K562 (cell line): ENCODE results near the gene DLGAP5. TPM values are rescaled to one million over a fixed set of nuclear protein-coding genes. Genes with fewer than 3 reads are reported as not detected.

Experiments
- ATAC-seq: fragments of 200-7000 bp; cut with Tn5 transposase; 3 replicates; pipeline ENCODE4 v1.9.1; 2020; ENCODE audit warnings: moderate library complexity
- Bru-seq: library from RNA; stranded (reverse); fragments of 400-500 nt; gene quantifications from one replicate; lab custom pipeline; 2021; lab: Mats Ljungman, UMichigan
- BruChase-seq, 2 experiments: library from RNA; stranded (reverse); fragments of 400-500 nt; gene quantifications; one replicate each; lab custom pipeline; 2021; lab: Mats Ljungman, UMichigan
- BruUV-seq: library from RNA; stranded (reverse); fragments of 400-500 nt; replicated peaks from 2 replicates; lab custom pipeline; 2021; lab: Mats Ljungman, UMichigan
- CTCF ChIA-PET: fragments of 300-600 bp; formaldehyde crosslinking; extraction: SDS; loops from one replicate; lab custom pipeline; 2021; ENCODE audit warnings: low intra/inter-chr PET ratio; lab: Yijun Ruan, JAX
- POLR2A ChIA-PET: fragments of 300-600, 350-650 bp; sonication (Branson Sonifier 250); formaldehyde crosslinking; extraction: SDS; loops from one replicate; lab custom pipeline; 2021; ENCODE audit warnings: antibody characterized with exemption, inconsistent platforms; lab: Yijun Ruan, JAX
- DNase-seq, 4 experiments: peaks; one replicate each; pipeline versions ENCODE4 v3.0.0 to v3.0.0-alpha.2; 2011 to 2018; ENCODE audit warnings: low spot score in 3 of 4, mixed read lengths in 3 of 4; ENCODE audit errors: extremely low read depth in 1 of 4
- FAIRE-seq: peaks from 2 replicates; lab custom pipeline; 2011; peaks lifted over from hg19 to GRCh38; lab: Jason Lieb, UNC
- H2AFZ ChIP-seq: 2 replicates; pipeline ENCODE4 v1.6.0; 2011; ENCODE audit warnings: low read depth, low read length, control low read depth, inconsistent platforms
- H3K27ac ChIP-seq: fragments of 200-600 bp; 3 replicates; pipeline ENCODE4 v1.8.0; 2011; ENCODE audit warnings: low read depth, mild to moderate bottlenecking, control low read depth, inconsistent platforms, low read length, moderate library complexity, mixed read lengths; ENCODE audit errors: extremely low read depth
- H3K27me3 ChIP-seq, 2 experiments: fragments of 300-600 bp in 1 of 2; 2 replicates in 1 of 2; 3 replicates in 1 of 2; pipeline versions ENCODE4 v1.6.0 to v1.8.0; 2011; ENCODE audit warnings: inconsistent platforms in 2 of 2, low read length in 2 of 2, mild to moderate bottlenecking in 1 of 2, mixed read lengths in 1 of 2, moderate library complexity in 1 of 2; ENCODE audit not compliant: control insufficient read depth in 2 of 2, insufficient read depth in 2 of 2
- H3K36me3 ChIP-seq: fragments of 300-600 bp; 3 replicates; pipeline ENCODE4 v1.8.0; 2011; ENCODE audit warnings: mild to moderate bottlenecking, low read length, inconsistent platforms; ENCODE audit not compliant: control insufficient read depth, insufficient read depth
- H3K4me1 ChIP-seq, 2 experiments: fragments of 200-600 bp in 1 of 2; replicated peaks in 1 of 2; 2 replicates in 1 of 2; 3 replicates in 1 of 2; pipeline versions ENCODE4 v1.5.1 to v1.8.0; 2011; ENCODE audit warnings: inconsistent platforms in 2 of 2, low read length in 2 of 2, mild to moderate bottlenecking in 1 of 2, mixed read lengths in 1 of 2, moderate library complexity in 1 of 2; ENCODE audit not compliant: control insufficient read depth in 2 of 2, insufficient read depth in 2 of 2
- H3K4me2 ChIP-seq: 2 replicates; pipeline ENCODE4 v1.6.1; 2011; ENCODE audit warnings: low read length, control low read depth, inconsistent platforms, mixed read lengths; ENCODE audit not compliant: insufficient read depth
- H3K4me3 ChIP-seq: fragments of 200-600 bp; sonication (generic), shearing (Covaris generic); 2 replicates; pipeline ENCODE4 v1.5.1; 2016; ENCODE audit warnings: control low read depth, inconsistent platforms
- H3K79me2 ChIP-seq: fragments of 200-600 bp; 3 replicates; pipeline ENCODE4 v1.8.0; 2011; ENCODE audit warnings: low read length, inconsistent platforms; ENCODE audit not compliant: control insufficient read depth, insufficient read depth
- H3K9ac ChIP-seq, 2 experiments: 2 replicates each; pipeline versions ENCODE4 v1.6.0 to v1.6.1; 2011; ENCODE audit warnings: low read depth in 2 of 2, low read length in 2 of 2, control low read depth in 1 of 2, inconsistent platforms in 1 of 2, mild to moderate bottlenecking in 1 of 2, mixed read lengths in 1 of 2; ENCODE audit not compliant: insufficient read depth in 1 of 2
- H3K9me1 ChIP-seq: one replicate; pipeline ENCODE4 v1.6.0; 2011; ENCODE audit warnings: inconsistent platforms, mild to moderate bottlenecking, low read length, moderate library complexity; ENCODE audit not compliant: control insufficient read depth, insufficient read depth
- H3K9me3 ChIP-seq: replicated peaks from 2 replicates; pipeline ENCODE4 v1.5.1; 2011; ENCODE audit warnings: low read depth, low read length, inconsistent platforms; ENCODE audit not compliant: control insufficient read depth, insufficient read depth
- H4K20me1 ChIP-seq: replicated peaks from 2 replicates; pipeline ENCODE4 v1.6.1; 2011; ENCODE audit warnings: low read length, inconsistent platforms, mixed read lengths; ENCODE audit not compliant: control insufficient read depth, insufficient read depth
- HBP1 ChIP-seq: fragments of 450-650 bp; formaldehyde crosslinking; IDR thresholded peaks from 2 replicates; pipeline ENCODE4 v1.4.0; 2022; ENCODE audit warnings: missing genetic modification characterization
- KDM2B ChIP-seq: fragments of 250-450 bp; sonication (Bioruptor Pico); IDR thresholded peaks from 2 replicates; pipeline ENCODE4 v1.8.0; 2021; ENCODE audit warnings: mild to moderate bottlenecking, moderate library complexity
- MBD2 ChIP-seq: sonication (generic); IDR thresholded peaks from 2 replicates; pipeline ENCODE4 v1.6.1; 2016; ENCODE audit warnings: low read depth, borderline replicate concordance
- NFIC ChIP-seq: fragments of 450-650 bp; IDR thresholded peaks from 2 replicates; pipeline ENCODE4 v1.6.1; 2017; ENCODE audit warnings: mild to moderate bottlenecking, inconsistent platforms
- PHB ChIP-seq: fragments of 250-450 bp; sonication (Bioruptor Pico); IDR thresholded peaks from 2 replicates; pipeline ENCODE4 v1.5.0; 2021
- PRPF4 ChIP-seq: fragments of 200-400 bp; formaldehyde crosslinking; IDR thresholded peaks from one replicate; pipeline ENCODE4 v1.6.1; 2017; ENCODE audit warnings: low read length, low read depth, mild to moderate bottlenecking; ENCODE audit not compliant: insufficient read depth, poor library complexity, severe bottlenecking
- RFX1 ChIP-seq: fragments of 450-650 bp; IDR thresholded peaks from 2 replicates; pipeline ENCODE4 v1.6.1; 2016; ENCODE audit warnings: mild to moderate bottlenecking, moderate library complexity
- RNF219 ChIP-seq: fragments of 250-450 bp; sonication (Bioruptor Pico); IDR thresholded peaks from 2 replicates; pipeline ENCODE4 v1.5.0; 2022; ENCODE audit warnings: mild to moderate bottlenecking
- SMAD3 ChIP-seq: fragments of 450-650 bp; formaldehyde crosslinking; conservative IDR thresholded peaks from 2 replicates; pipeline ENCODE4 v1.4.0; 2020; ENCODE audit warnings: mild to moderate bottlenecking
- WHSC1 ChIP-seq: IDR thresholded peaks from one replicate; pipeline ENCODE4 v1.6.1; 2012; ENCODE audit warnings: low read length, control low read depth, inconsistent platforms
- ZNF140 ChIP-seq: fragments of 250-450 bp; sonication (Bioruptor Pico); IDR thresholded peaks from 2 replicates; pipeline ENCODE4 v1.8.0; 2021; ENCODE audit warnings: moderate library complexity, mild to moderate bottlenecking, inconsistent platforms
- ZNF778 ChIP-seq: fragments of 450-650 bp; formaldehyde crosslinking; IDR thresholded peaks from 2 replicates; pipeline ENCODE4 v1.4.0; 2020; ENCODE audit warnings: mild to moderate bottlenecking, moderate library complexity
- WGBS: fragments of 100-300 bp; shearing (Covaris generic); methylation state at CpG from one replicate; pipeline ENCODE4 v1.1.6; 2016; ENCODE audit warnings: low coverage, mixed read lengths; ENCODE audit not compliant: insufficient coverage; ENCODE audit errors: missing lambda C conversion rate; 5-methylcytosine and 5-hydroxymethylcytosine counted together
- in situ Hi-C: fragments of 300-500 bp; cut with MboI; formaldehyde crosslinking; loops from 4 replicates; pipeline ENCODE4 v1.15.0; 2018; ENCODE audit warnings: inconsistent platforms, mixed read lengths
- intact Hi-C: fragments of 100-400 bp; cut with micrococcal nuclease; formaldehyde crosslinking; loops from 2 replicates; pipeline ENCODE4 v1.14.2; 2022
- long read RNA-seq, 3 experiments: library from polyadenylated mRNA in 2 of 3; library from RNA in 1 of 3; unstranded in 2 of 3; stranded (forward) in 1 of 3; transcript quantifications; one replicate each; pipeline ENCODE4 v2.0.0, GENCODE V29; 2019 to 2022
- polyA minus RNA-seq, 3 experiments: library from RNA; depleted of rRNA, polyadenylated mRNA; stranded (reverse); fragments of >200 nt; gene quantifications; 2 replicates each; pipeline ENCODE4 v1.2.3, GENCODE V29; 2011
- polyA plus RNA-seq, 8 experiments: library from polyadenylated mRNA; depleted of rRNA in 4 of 8; stranded (reverse) in 5 of 8; unstranded in 3 of 8; fragments of >200 nt; fragmentation: Nextera tagmentation in 2 of 8; fragmentation: Illumina TruSeq in 1 of 8; extraction: Ambion mirVana in 2 of 8; extraction: Trizol in 1 of 8; gene quantifications; 2 replicates each; pipeline versions ENCODE4 v1.2.1 to v1.2.3, GENCODE V29; 2011 to 2014; ENCODE audit warnings: inconsistent platforms in 1 of 8, missing spikeins in 1 of 8
- total RNA-seq, 7 experiments: library from RNA; depleted of rRNA in 6 of 7; stranded (reverse); fragments of >200 nt in 6 of 7; fragmentation: Illumina TruSeq in 2 of 7; extraction: Trizol in 2 of 7; gene quantifications; 2 replicates each; pipeline versions ENCODE4 v1.2.1 to v1.2.3, GENCODE V29; 2011 to 2021; ENCODE audit warnings: low replicate concordance in 1 of 7

Gene DLGAP5
- total RNA-seq (2011; cell fraction: chromatin; rRNA removed; ENCODE audit: low replicate concordance), result 22.3 and 81.8 TPM in 2 replicates
- 26.0 and 31.3 TPM in 2 replicates for total RNA-seq (2011; cell fraction: nucleolus; rRNA removed)
- total RNA-seq (2011; cell fraction: nucleoplasm; rRNA removed), result 44.8 and 67.1 TPM in 2 replicates
- total RNA-seq (2014; rRNA removed) (33.2 and 39.1 TPM in 2 replicates), total RNA-seq (2014; rRNA removed; fragmentation: Illumina TruSeq; extraction: Trizol) (80.0 and 91.7 TPM in 2 replicates), total RNA-seq (2015; rRNA removed; fragmentation: Illumina TruSeq; extraction: Trizol) (69.4 and 74.0 TPM in 2 replicates), total RNA-seq (2021) (55.7 and 56.0 TPM in 2 replicates), polyA plus RNA-seq (2011; rRNA removed) (39.2 and 59.9 TPM in 2 replicates), polyA plus RNA-seq (2014; fragmentation: Illumina TruSeq; extraction: Trizol) (64.7 and 71.5 TPM in 2 replicates), polyA plus RNA-seq (2014; fragmentation: Nextera tagmentation; extraction: Ambion mirVana) (10 to 100 TPM; 49.6 to 72.4 TPM), polyA plus RNA-seq (2014; rRNA removed) (38.3 and 42.1 TPM in 2 replicates), polyA minus RNA-seq (2011; rRNA and poly(A)+ RNA removed) (64.7 and 65.6 TPM in 2 replicates), Bru-seq, nascent RNA (percentile 77 among the genes with signal in this experiment), BruChase-seq, experiment 1, labeled RNA remaining after a 2-hour chase (percentile 82 among the genes with signal in this experiment), BruChase-seq, experiment 2, labeled RNA remaining after a 6-hour chase (percentile 83 among the genes with signal in this experiment)
- polyA plus RNA-seq (2011; cell fraction: cytosol; rRNA removed), result 2.8 and 6.6 TPM in 2 replicates
- 76.5 and 97.9 TPM in 2 replicates for polyA plus RNA-seq (2011; cell fraction: nucleus; rRNA removed)
- 33.9 and 38.8 TPM in 2 replicates for polyA plus RNA-seq (2012)
- polyA minus RNA-seq (2011; cell fraction: cytosol; rRNA and poly(A)+ RNA removed), result 13.7 and 20.7 TPM in 2 replicates
- 51.7 and 101 TPM in 2 replicates for polyA minus RNA-seq (2011; cell fraction: nucleus; rRNA and poly(A)+ RNA removed)
- long read RNA-seq, experiment 1, transcript DLGAP5-201 (19 exons, 2,973 nt), result major isoform, 252 of 376 reads
- long read RNA-seq, experiment 1, transcript DLGAP5-202 (20 exons, 2,954 nt), result minor isoform, 25 of 376 reads
- long read RNA-seq, experiment 1, partial matches to known transcripts, result 33 of 376 reads
- long read RNA-seq, experiment 1, other reads (novel, unspliced or antisense), result 66 of 376 reads
- long read RNA-seq, experiment 2, transcript DLGAP5-201 (19 exons, 2,973 nt), result major isoform, 10 of 35 reads
- long read RNA-seq, experiment 2, partial matches to known transcripts, result 14 of 35 reads
- long read RNA-seq, experiment 2, other reads (novel, unspliced or antisense), result 10 of 35 reads
- long read RNA-seq, experiment 3, transcript DLGAP5-201 (19 exons, 2,973 nt), result major isoform, 30 of 61 reads
- long read RNA-seq, experiment 3, partial matches to known transcripts, result 21 of 61 reads
- long read RNA-seq, experiment 3, other reads (novel, unspliced or antisense), result 6 of 61 reads

- Histone ChIP-seq H3K27me3 (no peaks in the 10 kb centered on the region), H4K20me1 (no peaks in the 10 kb centered on the region), H3K9me3 (no peaks in the 10 kb centered on the region), H3K27ac (peak within 1 kb of the TSS; percentile 91), H2AFZ (peak within 1 kb of the TSS; percentile 98), H3K4me2 (peak within 1 kb of the TSS; percentile 91), H3K79me2 (peaks cover 42% of the 10 kb centered on the region), H3K36me3 (peaks cover 24% of the 10 kb centered on the region; the same call in 2 of the 3 replicates), H3K9me1 (no peaks in the 10 kb centered on the region), H3K4me3 (peak within 1 kb of the TSS; percentile 77), H3K4me1 (peaks cover 4 to 5% of the 10 kb centered on the region in 2 experiments; a peak in 2 of 5 replicates), H3K9ac (peak within 1 kb of the TSS; percentile 95 to 97)
- in situ Hi-C loops (no loop called here), intact Hi-C loops (no loop called here)
- BruUV-seq, result TSS peak; percentile 83
- ChIA-PET CTCF (no interaction called here), POLR2A (interaction anchor here (0.6 to 1.8 kb wide), 8 partner anchors 8 to 140 kb away, joined by 3 to 10 read pairs (median 3); partner anchors contain the start of gene MAPK1IP1L)
- peak; percentile 96 for ATAC-seq
- peak; percentile 99 for FAIRE-seq
- WGBS, result under 1% methylated on average over 23 of the region's 46 CpGs
- DNase-seq, result peak; percentile 87 to 95 (median 91)
- TF ChIP-seq SMAD3, result no peak
- TF ChIP-seq RFX1, result no peak
- no peak for TF ChIP-seq ZNF778 (CRISPR knock-in tag)
- peak; percentile 84 for TF ChIP-seq MBD2
- no peak for TF ChIP-seq PHB (CRISPR knock-in tag)
- TF ChIP-seq KDM2B (CRISPR knock-in tag), result no peak
- TF ChIP-seq PRPF4, result no peak
- TF ChIP-seq ZNF140, result no peak
- TF ChIP-seq WHSC1, result no peak
- TF ChIP-seq NFIC, result no peak
- no peak for TF ChIP-seq RNF219
- TF ChIP-seq HBP1 (CRISPR knock-in tag), result no peak
Observed at GRCh38 chr14:55191203-55192053, at the start of gene DLGAP5. DLGAP5 (minus strand) TSS chr14:55191585; CDS start chr14:55189179, 2,406 bp downstream.
